HCT116 (cell line): Measurements from ENCODE around the gene MAPKAPK3. TPM values are rescaled to one million over a fixed set of nuclear protein-coding genes. Genes with fewer than 3 reads are reported as not detected.
A peak's percentile ranks its signal among the peaks of the same experiment; 100 is the strongest.

Experiments
- ATAC-seq: fragments of 200-7000 bp; cut with Tn5 transposase; 2 replicates; pipeline ENCODE4 v1.9.1; 2020; ENCODE audit warnings: mild to moderate bottlenecking, moderate library complexity
- BruUV-seq: library from RNA; stranded (reverse); fragments of 400-500 nt; replicated peaks from 2 replicates; lab custom pipeline; 2021; lab: Mats Ljungman, UMichigan
- CTCF ChIA-PET: fragments of 300-600 bp; sonication (Branson Sonifier 250); formaldehyde crosslinking; loops from one replicate; lab custom pipeline; 2021; ENCODE audit warnings: antibody characterized with exemption; lab: Charles Lee
- POLR2A ChIA-PET: fragments of 300-600, 350-600 bp; sonication (Branson Sonifier 250); formaldehyde crosslinking; loops from one replicate; lab custom pipeline; 2021; ENCODE audit warnings: antibody characterized with exemption; lab: Charles Lee
- RAD21 ChIA-PET, 2 experiments: fragments of 300-600 bp; sonication (Branson Sonifier 250); formaldehyde crosslinking; loops; one replicate each; lab custom pipeline; 2023; ENCODE audit warnings: low total read pairs in 2 of 2; ENCODE audit not compliant: uncharacterized antibody in 2 of 2, unreplicated experiment in 2 of 2, low non-redundant PET in 1 of 2; lab: Charles Lee
- DNase-seq: peaks from one replicate; pipeline ENCODE4 v3.0.0-alpha.2; 2010; ENCODE audit warnings: low read depth, low spot score
- H2AFZ ChIP-seq: fragments of 200-600 bp; shearing (Covaris generic), sonication (generic); 2 replicates; pipeline ENCODE4 v1.6.1; 2017; ENCODE audit warnings: low read depth, mixed run types, mixed read lengths, antibody characterized with exemption, low read length; ENCODE audit not compliant: poor library complexity, severe bottlenecking
- H3K27ac ChIP-seq: 2 replicates; pipeline ENCODE4 v1.5.1; 2012; ENCODE audit warnings: low read depth, low read length
- H3K27me3 ChIP-seq: fragments of 200-600 bp; sonication (generic); 2 replicates; pipeline ENCODE4 v1.6.1; 2016; ENCODE audit warnings: mixed run types, low read length, mixed read lengths; ENCODE audit not compliant: insufficient read depth
- H3K36me3 ChIP-seq, 2 experiments: fragments of 200-500 bp in 1 of 2; fragments of 200-600 bp in 1 of 2; sonication (Bioruptor generic) in 1 of 2; sonication (generic) in 1 of 2; 2 replicates each; pipeline versions ENCODE4 v1.5.1 to v1.6.1; 2014 to 2016; ENCODE audit warnings: low read length in 2 of 2, inconsistent platforms in 1 of 2, mixed read lengths in 1 of 2, mixed run types in 1 of 2; ENCODE audit not compliant: insufficient read depth in 2 of 2, control insufficient read depth in 1 of 2
- H3K4me1 ChIP-seq, 2 experiments: fragments of 200-600 bp in 1 of 2; sonication (generic) in 1 of 2; 2 replicates each; pipeline versions ENCODE4 v1.5.1 to v1.6.1; 2012 to 2017; ENCODE audit warnings: low read length in 2 of 2, inconsistent platforms in 1 of 2, mild to moderate bottlenecking in 1 of 2, mixed read lengths in 1 of 2, mixed run types in 1 of 2, moderate library complexity in 1 of 2; ENCODE audit not compliant: insufficient read depth in 2 of 2, control insufficient read depth in 1 of 2
- H3K4me2 ChIP-seq: fragments of 200-600 bp; sonication (generic); 2 replicates; pipeline ENCODE4 v1.6.1; 2017; ENCODE audit warnings: mixed run types, low read length, mixed read lengths
- H3K4me3 ChIP-seq, 2 experiments: fragments of 200-600 bp in 1 of 2; sonication (generic) in 1 of 2; replicated peaks in 1 of 2; 2 replicates each; pipeline ENCODE4 v1.5.1; 2011 to 2016; ENCODE audit warnings: low read length in 2 of 2, control low read depth in 1 of 2, low read depth in 1 of 2, mild to moderate bottlenecking in 1 of 2, mixed read lengths in 1 of 2, mixed run types in 1 of 2
- H3K79me2 ChIP-seq: fragments of 200-600 bp; sonication (generic); 2 replicates; pipeline ENCODE4 v1.6.1; 2017; ENCODE audit warnings: mild to moderate bottlenecking, mixed run types, low read length, moderate library complexity, mixed read lengths; ENCODE audit not compliant: insufficient read depth
- H3K9ac ChIP-seq: fragments of 200-600 bp; sonication (generic); 2 replicates; pipeline ENCODE4 v1.6.1; 2016; ENCODE audit warnings: low read length, mixed read lengths
- H3K9me2 ChIP-seq: fragments of 200-600 bp; sonication (generic), shearing (Covaris generic); 2 replicates; pipeline ENCODE4 v1.6.1; 2017; ENCODE audit warnings: mixed run types, mild to moderate bottlenecking, moderate library complexity; ENCODE audit not compliant: insufficient read depth
- H3K9me3 ChIP-seq, 2 experiments: fragments of 200-500 bp in 1 of 2; fragments of 200-600 bp in 1 of 2; sonication (Bioruptor generic) in 1 of 2; sonication (generic) in 1 of 2; 2 replicates each; pipeline ENCODE4 v1.6.1; 2014 to 2017; ENCODE audit warnings: low read length in 2 of 2, mixed read lengths in 2 of 2, inconsistent platforms in 1 of 2, low read depth in 1 of 2, mild to moderate bottlenecking in 1 of 2, mixed run types in 1 of 2, moderate library complexity in 1 of 2; ENCODE audit not compliant: control insufficient read depth in 1 of 2, insufficient read depth in 1 of 2
- H4K20me1 ChIP-seq: fragments of 200-600 bp; sonication (generic), shearing (Covaris generic); 2 replicates; pipeline ENCODE4 v1.6.1; 2017; ENCODE audit warnings: mixed run types, mild to moderate bottlenecking, moderate library complexity; ENCODE audit not compliant: insufficient read depth
- ATF3 ChIP-seq: IDR thresholded peaks from 2 replicates; pipeline ENCODE4 v1.6.1; 2012
- CEBPB ChIP-seq: IDR thresholded peaks from 2 replicates; pipeline ENCODE4 v1.6.1; 2012; ENCODE audit warnings: low read depth
- POLR2A ChIP-seq: IDR thresholded peaks from 2 replicates; pipeline ENCODE4 v1.7.0; 2011; ENCODE audit warnings: borderline replicate concordance; ENCODE audit not compliant: insufficient read depth, insufficient read length; ENCODE audit errors: extremely low read depth
- POLR2AphosphoS5 ChIP-seq: IDR thresholded peaks from 2 replicates; pipeline ENCODE4 v1.6.1; 2011; ENCODE audit warnings: mild to moderate bottlenecking, low read depth, low read length, moderate library complexity
- RAD21 ChIP-seq: IDR thresholded peaks from 2 replicates; pipeline ENCODE4 v1.6.1; 2012; ENCODE audit warnings: low read depth, mild to moderate bottlenecking
- SIN3A ChIP-seq: IDR thresholded peaks from 2 replicates; pipeline ENCODE4 v1.6.1; 2012; ENCODE audit warnings: low read depth
- SP1 ChIP-seq: IDR thresholded peaks from 2 replicates; pipeline ENCODE4 v1.6.1; 2012; ENCODE audit warnings: low read depth
- SRF ChIP-seq: IDR thresholded peaks from 2 replicates; pipeline ENCODE4 v1.6.1; 2012; ENCODE audit warnings: low read depth
- ZBTB33 ChIP-seq: IDR thresholded peaks from 2 replicates; pipeline ENCODE4 v1.6.1; 2011; ENCODE audit warnings: mild to moderate bottlenecking, low read length, moderate library complexity; ENCODE audit not compliant: insufficient replicate concordance; ENCODE audit errors: extremely low read depth
- ZNF274 ChIP-seq: fragments of 200-500 bp; sonication (Bioruptor generic); IDR thresholded peaks from 2 replicates; pipeline ENCODE4 v1.6.1; 2014; ENCODE audit warnings: mild to moderate bottlenecking, low read depth, low read length, inconsistent platforms
- intact Hi-C: fragments of 100-400 bp; cut with micrococcal nuclease; formaldehyde crosslinking; loops from 2 replicates; pipeline ENCODE4 v1.10.0; 2022
- total RNA-seq: library from RNA; stranded (reverse); gene quantifications from one replicate; pipeline ENCODE4 v1.2.1, GENCODE V29; 2021; ENCODE audit not compliant: unreplicated experiment
- TF ChIP-seq, protein P1 (sequence below): IDR thresholded peaks from 2 replicates; pipeline ENCODE4 v1.6.1; 2012; ENCODE audit warnings: low read depth

Gene MAPKAPK3
- total RNA-seq, 1 experiment from 2014 or later, result 87.3 TPM

GRCh38 chr3:50635066-50635465 lies 18.1 kb downstream of the MAPKAPK3 start:
- Histone ChIP-seq H4K20me1 (no peaks in the 10 kb centered on the region; the same call in 1 of the 2 replicates), H3K4me1 (peaks cover 23 to 67% of the 10 kb centered on the region in 2 experiments), H3K27ac (no peak overlapping the region), H3K9ac (no peak overlapping the region), H2AFZ (no peak overlapping the region), H3K4me3 (no peak overlapping the region), H3K27me3 (no peaks in the 10 kb centered on the region), H3K36me3 (peaks cover 0 to 7% of the 10 kb centered on the region in 2 experiments; a peak in 1 of 4 replicates), H3K9me2 (no peaks in the 10 kb centered on the region)
- POLR2A ChIA-PET, result interaction anchor here (0.7 kb wide), 1 partner anchor 18 kb away, joined by 3 read pairs; the partner anchor contains the start of gene MAPKAPK3
- no peak for DNase-seq
- RAD21 ChIA-PET, result no interaction called here
- TF ChIP-seq RAD21, result no peak
- TF ChIP-seq, all 23 proteins: peak for 0
- Histone ChIP-seq H3K79me2 (peaks cover 89% of the 10 kb centered on the region), H3K4me2 (no peak overlapping the region), H3K9me3 (no peaks in the 10 kb centered on the region)
- no peak for ATAC-seq
- CTCF ChIA-PET, result interaction anchor here (0.7 to 1.2 kb wide), 2 partner anchors 10 to 18 kb away, joined by 4 to 5 read pairs; no protein-coding TSS in a partner anchor
- intact Hi-C loops, result no loop called here
- no TSS peak for BruUV-seq

DNA sequence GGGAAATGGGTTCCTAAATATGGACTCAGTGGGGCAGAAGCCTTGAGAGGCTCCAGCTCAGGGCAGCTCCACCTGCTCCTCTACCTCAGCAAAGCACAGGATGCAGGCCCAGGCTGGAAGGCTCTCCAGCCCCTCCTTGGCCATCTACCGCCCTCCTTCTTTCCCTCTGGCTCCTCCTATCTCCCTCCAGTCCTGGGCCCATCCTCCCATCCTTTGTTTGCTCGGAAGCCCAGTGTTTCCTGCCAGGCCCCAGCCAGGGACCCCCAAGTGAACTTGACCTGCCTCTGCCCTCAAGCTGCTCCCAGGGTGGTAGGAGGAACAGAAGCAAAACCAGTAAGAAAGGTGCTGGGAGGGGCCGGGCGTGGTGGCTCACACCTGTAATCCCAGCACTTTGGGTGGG lies 20.1 kb downstream of the MAPKAPK3 start:
- H3K27ac ChIP-seq, result no peak overlapping the region
- intact Hi-C loops, result no loop called here
- peaks cover 0 to 20% of the 10 kb centered on the region in 2 experiments; a peak in 1 of 4 replicates for H3K36me3 ChIP-seq
- no peak overlapping the region for H2AFZ ChIP-seq
- BruUV-seq, result no TSS peak
- no peaks in the 10 kb centered on the region for H3K9me3 ChIP-seq
- DNase-seq, result no peak
- no peaks in the 10 kb centered on the region for H3K27me3 ChIP-seq
- no peak overlapping the region for H3K4me3 ChIP-seq
- ChIA-PET RAD21 (no interaction called here), POLR2A (no interaction called here), CTCF (interaction anchor here (0.7 to 1.6 kb wide), 2 partner anchors 16 to 95 kb away, joined by 4 to 5 read pairs; no protein-coding TSS in a partner anchor)
- H3K4me2 ChIP-seq, result peak overlapping the region; percentile 12; the same call in 1 of the 2 replicates
- no peaks in the 10 kb centered on the region for H3K9me2 ChIP-seq
- H3K9ac ChIP-seq, result no peak overlapping the region
- ATAC-seq, result no peak
- peaks cover 70% of the 10 kb centered on the region for H3K79me2 ChIP-seq
- no peaks in the 10 kb centered on the region; the same call in 1 of the 2 replicates for H4K20me1 ChIP-seq
- peaks cover 12 to 48% of the 10 kb centered on the region in 2 experiments for H3K4me1 ChIP-seq
- TF ChIP-seq ATF3, result no peak
- TF ChIP-seq RAD21, result no peak
- no peak for TF ChIP-seq SIN3A
- no peak for TF ChIP-seq SP1
- no peak for TF ChIP-seq POLR2A
- TF ChIP-seq POLR2AphosphoS5, result no peak
- no peak for TF ChIP-seq ZBTB33
- TF ChIP-seq SRF, result no peak
- no peak for TF ChIP-seq CEBPB
- TF ChIP-seq ZNF274, result no peak
- TF ChIP-seq, protein P1, sequence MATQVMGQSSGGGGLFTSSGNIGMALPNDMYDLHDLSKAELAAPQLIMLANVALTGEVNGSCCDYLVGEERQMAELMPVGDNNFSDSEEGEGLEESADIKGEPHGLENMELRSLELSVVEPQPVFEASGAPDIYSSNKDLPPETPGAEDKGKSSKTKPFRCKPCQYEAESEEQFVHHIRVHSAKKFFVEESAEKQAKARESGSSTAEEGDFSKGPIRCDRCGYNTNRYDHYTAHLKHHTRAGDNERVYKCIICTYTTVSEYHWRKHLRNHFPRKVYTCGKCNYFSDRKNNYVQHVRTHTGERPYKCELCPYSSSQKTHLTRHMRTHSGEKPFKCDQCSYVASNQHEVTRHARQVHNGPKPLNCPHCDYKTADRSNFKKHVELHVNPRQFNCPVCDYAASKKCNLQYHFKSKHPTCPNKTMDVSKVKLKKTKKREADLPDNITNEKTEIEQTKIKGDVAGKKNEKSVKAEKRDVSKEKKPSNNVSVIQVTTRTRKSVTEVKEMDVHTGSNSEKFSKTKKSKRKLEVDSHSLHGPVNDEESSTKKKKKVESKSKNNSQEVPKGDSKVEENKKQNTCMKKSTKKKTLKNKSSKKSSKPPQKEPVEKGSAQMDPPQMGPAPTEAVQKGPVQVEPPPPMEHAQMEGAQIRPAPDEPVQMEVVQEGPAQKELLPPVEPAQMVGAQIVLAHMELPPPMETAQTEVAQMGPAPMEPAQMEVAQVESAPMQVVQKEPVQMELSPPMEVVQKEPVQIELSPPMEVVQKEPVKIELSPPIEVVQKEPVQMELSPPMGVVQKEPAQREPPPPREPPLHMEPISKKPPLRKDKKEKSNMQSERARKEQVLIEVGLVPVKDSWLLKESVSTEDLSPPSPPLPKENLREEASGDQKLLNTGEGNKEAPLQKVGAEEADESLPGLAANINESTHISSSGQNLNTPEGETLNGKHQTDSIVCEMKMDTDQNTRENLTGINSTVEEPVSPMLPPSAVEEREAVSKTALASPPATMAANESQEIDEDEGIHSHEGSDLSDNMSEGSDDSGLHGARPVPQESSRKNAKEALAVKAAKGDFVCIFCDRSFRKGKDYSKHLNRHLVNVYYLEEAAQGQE, result no peak
